B cell (primary cell): ENCODE data around the gene VOPP1. TPM values are rescaled to one million over a fixed set of nuclear protein-coding genes. Genes with fewer than 3 reads are reported as not detected.

Experiments
- ATAC-seq: fragments of 200-7000 bp; cut with Tn5 transposase; one replicate; pipeline ENCODE4 v1.10.0; 2021; ENCODE audit warnings: low read depth, mild to moderate bottlenecking, moderate number of reproducible peaks, moderate library complexity
- CTCF ChIA-PET: fragments of 350-600 bp; sonication (Branson Sonifier 250); formaldehyde crosslinking; loops from one replicate; lab custom pipeline; 2021; ENCODE audit warnings: antibody characterized with exemption, inconsistent platforms; lab: Charles Lee
- POLR2A ChIA-PET: fragments of 350-600 bp; sonication (Branson Sonifier 250); formaldehyde crosslinking; loops from one replicate; lab custom pipeline; 2021; ENCODE audit warnings: antibody characterized with exemption; lab: Charles Lee
- DNase-seq: peaks from one replicate; pipeline ENCODE4 v3.0.0; 2013
- H2AFZ ChIP-seq: 2 replicates; pipeline ENCODE4 v1.6.1; 2012; ENCODE audit warnings: mild to moderate bottlenecking, low read depth, low read length; ENCODE audit not compliant: insufficient read depth, poor library complexity, severe bottlenecking
- H3K27ac ChIP-seq, 2 donors: 1 replicate in 1 of 2; 2 replicates in 1 of 2; pipeline ENCODE4 v1.5.1; 2012 to 2013; ENCODE audit warnings: low read length in 2 of 2, mild to moderate bottlenecking in 2 of 2, moderate library complexity in 1 of 2
- H3K27me3 ChIP-seq, 4 experiments: fragments of 200-600 bp in 1 of 4; sonication (generic) in 1 of 4; replicated peaks in 1 of 4; 1 replicate in 2 of 4; 2 replicates in 2 of 4; pipeline versions ENCODE4 v1.6.1 to v1.7.0; 2013 to 2016; ENCODE audit warnings: low read length in 3 of 4, mild to moderate bottlenecking in 2 of 4, mixed read lengths in 1 of 4, moderate library complexity in 1 of 4; ENCODE audit not compliant: insufficient read depth in 4 of 4, control insufficient read depth in 3 of 4; ENCODE audit errors: control extremely low read depth in 1 of 4
- H3K36me3 ChIP-seq, 2 experiments: replicated peaks in 1 of 2; 1 replicate in 1 of 2; 2 replicates in 1 of 2; pipeline versions ENCODE4 v1.6.1 to v1.7.1; 2013; ENCODE audit warnings: low read length in 1 of 2; ENCODE audit not compliant: insufficient read depth in 2 of 2, control insufficient read depth in 1 of 2; ENCODE audit errors: control extremely low read depth in 1 of 2, extremely low read depth in 1 of 2
- H3K4me1 ChIP-seq, 2 donors: fragments of 200-600 bp in 1 of 2; sonication (generic) in 1 of 2; 1 replicate in 1 of 2; 2 replicates in 1 of 2; pipeline versions ENCODE4 v1.5.1 to v1.6.1; 2013 to 2017; ENCODE audit warnings: low read length in 2 of 2; ENCODE audit not compliant: control insufficient read depth in 2 of 2, insufficient read depth in 2 of 2
- H3K4me2 ChIP-seq: replicated peaks from 2 replicates; pipeline ENCODE3; 2012; ENCODE audit warnings: mild to moderate bottlenecking, low read depth, low read length; ENCODE audit not compliant: poor library complexity, severe bottlenecking
- H3K4me3 ChIP-seq, 5 experiments: fragments of 200-600 bp in 1 of 5; sonication (generic) in 1 of 5; 1 replicate in 3 of 5; 2 replicates in 2 of 5; pipeline versions ENCODE4 v1.5.1 to v1.7.0; 2011 to 2016; ENCODE audit warnings: low read length in 4 of 5, mild to moderate bottlenecking in 4 of 5, low read depth in 2 of 5, control low read depth in 1 of 5, moderate library complexity in 1 of 5; ENCODE audit not compliant: insufficient read depth in 1 of 5; ENCODE audit errors: control extremely low read depth in 1 of 5, extremely low read depth in 1 of 5
- H3K79me2 ChIP-seq: fragments of 200-600 bp; sonication (generic); one replicate; pipeline ENCODE4 v1.6.0; 2016; ENCODE audit warnings: low read length; ENCODE audit not compliant: control insufficient read depth, insufficient read depth
- H3K9ac ChIP-seq: fragments of 200-600 bp; sonication (generic); 2 replicates; pipeline ENCODE4 v1.6.1; 2017; ENCODE audit warnings: mild to moderate bottlenecking, low read length, moderate library complexity
- H3K9me3 ChIP-seq, 3 donors: one replicate each; pipeline versions ENCODE4 v1.6.1 to v1.7.1; 2013; ENCODE audit warnings: low read length in 2 of 3; ENCODE audit not compliant: control insufficient read depth in 2 of 3, insufficient read depth in 1 of 3; ENCODE audit errors: control extremely low read depth in 1 of 3
- H4K20me1 ChIP-seq: 2 replicates; pipeline ENCODE4 v1.6.0; 2012; ENCODE audit warnings: mild to moderate bottlenecking, low read length; ENCODE audit not compliant: insufficient read depth, control insufficient read depth, poor library complexity, severe bottlenecking
- H3K27ac Mint-ChIP-seq: one replicate; pipeline ENCODE4 v1.8.0; 2021; ENCODE audit warnings: mixed read lengths
- H3K27me3 Mint-ChIP-seq: one replicate; pipeline ENCODE4 v1.8.0; 2021; ENCODE audit warnings: mixed read lengths
- H3K4me1 Mint-ChIP-seq: one replicate; pipeline ENCODE4 v1.8.0; 2021; ENCODE audit warnings: mixed read lengths
- H3K4me3 Mint-ChIP-seq: one replicate; pipeline ENCODE4 v1.8.0; 2021; ENCODE audit warnings: mixed read lengths
- H3K9me3 Mint-ChIP-seq: one replicate; pipeline ENCODE4 v1.8.0; 2022; ENCODE audit warnings: mixed read lengths; ENCODE audit not compliant: insufficient read depth
- CTCF ChIP-seq: fragments of 200-600 bp; IDR thresholded peaks from one replicate; pipeline ENCODE4 v1.8.0; 2022; ENCODE audit warnings: antibody characterized with exemption, mild to moderate bottlenecking
- EZH2 ChIP-seq: IDR thresholded peaks from 2 replicates; pipeline ENCODE4 v1.6.1; 2012; ENCODE audit warnings: borderline replicate concordance, low read depth, mild to moderate bottlenecking, moderate library complexity, low read length; ENCODE audit not compliant: insufficient read depth, poor library complexity, severe bottlenecking
- WGBS: methylation state at CpG from one replicate; pipeline ENCODE4 v1.1.5; 2013; ENCODE audit warnings: missing lambda C conversion rate; ENCODE audit not compliant: insufficient coverage; 5-methylcytosine and 5-hydroxymethylcytosine counted together
- intact Hi-C: fragments of 100-400 bp; cut with micrococcal nuclease; formaldehyde crosslinking; loops from one replicate; pipeline ENCODE4 v1.10.0; 2022
- polyA plus RNA-seq: library from polyadenylated mRNA; depleted of rRNA; stranded (reverse); fragments of >200 nt; gene quantifications from 2 replicates; pipeline ENCODE4 v1.2.3, GENCODE V29; 2012
- total RNA-seq, 2 donors: library from RNA; stranded (reverse); fragments of 120-200 nt in 1 of 2; gene quantifications; 1 replicate in 1 of 2; 2 replicates in 1 of 2; pipeline versions ENCODE4 v1.2.3 to v1.2.4, GENCODE V29; 2013 to 2022

Gene VOPP1
- total and polyA plus RNA-seq, 2 donors (not counting 1 experiment from before 2014, with no cell fraction given), result 53.2 to 256 TPM

- H3K4me3 Mint-ChIP-seq, result peak overlapping the region; percentile 60
- H3K27ac Mint-ChIP-seq, result peak overlapping the region; percentile 84
Observed at GRCh38 chr7:55550841-55551537, 21.3 kb downstream of the VOPP1 start.

More at GRCh38 chr7:55550841-55551537, 21.3 kb downstream of the VOPP1 start:
- H3K27ac ChIP-seq, result peak overlapping the region in 1 of 2 donors; percentile 37
- H3K4me3 ChIP-seq, result no peak overlapping the region
- CTCF ChIA-PET, result interaction anchor here (1.0 to 2.2 kb wide), 8 partner anchors 8 to 42 kb away, joined by 3 to 11 read pairs (median 5); no protein-coding TSS in a partner anchor
- POLR2A ChIA-PET, result interaction anchor here (0.6 to 2.9 kb wide), 3 partner anchors 11 to 18 kb away, joined by 3 to 16 read pairs (median 3); no protein-coding TSS in a partner anchor
- H2AFZ ChIP-seq, result no peak overlapping the region
- no peaks in the 10 kb centered on the region for H3K27me3 Mint-ChIP-seq
- no peaks in the 10 kb centered on the region for H3K9me3 Mint-ChIP-seq
- no peaks in the 10 kb centered on the region for H3K9me3 ChIP-seq
- peaks cover 86% of the 10 kb centered on the region for H4K20me1 ChIP-seq
- peaks cover 85 to 100% of the 10 kb centered on the region in 2 donors for H3K4me1 ChIP-seq
- peak overlapping the region; percentile 60 for H3K4me2 ChIP-seq
- H3K4me1 Mint-ChIP-seq, result peaks cover 96% of the 10 kb centered on the region
- no peak for TF ChIP-seq CTCF
- TF ChIP-seq EZH2, result no peak
- peaks cover 0 to 21% of the 10 kb centered on the region in 2 experiments for H3K36me3 ChIP-seq
- peaks cover 100% of the 10 kb centered on the region for H3K79me2 ChIP-seq
- H3K9ac ChIP-seq, result no peak overlapping the region
- WGBS, result 83% methylated on average over 10 of the region's 11 CpGs
- DNase-seq (no peak), ATAC-seq (no peak)
- H3K27me3 ChIP-seq, result no peaks in the 10 kb centered on the region
- intact Hi-C loops, result no loop called here
